HG03571 (cell line): ENCODE measurements around the gene SLF2.
"Not testable (repeated sequence)": the region's sequence is repeated elsewhere in the genome, so short reads cannot be mapped to it uniquely, and the experiment has no call there.

Source experiments
- ATAC-seq: cut with Tn5 transposase; IDR thresholded peaks from one replicate; pipeline ENCODE4 v1.9.1; 2021; ENCODE audit not compliant: unreplicated experiment

Gene SLF2

GRCh38 chr10:100877461-100877850, 35.3 kb upstream of the SLF2 start:
- no peak for ATAC-seq

DNA sequence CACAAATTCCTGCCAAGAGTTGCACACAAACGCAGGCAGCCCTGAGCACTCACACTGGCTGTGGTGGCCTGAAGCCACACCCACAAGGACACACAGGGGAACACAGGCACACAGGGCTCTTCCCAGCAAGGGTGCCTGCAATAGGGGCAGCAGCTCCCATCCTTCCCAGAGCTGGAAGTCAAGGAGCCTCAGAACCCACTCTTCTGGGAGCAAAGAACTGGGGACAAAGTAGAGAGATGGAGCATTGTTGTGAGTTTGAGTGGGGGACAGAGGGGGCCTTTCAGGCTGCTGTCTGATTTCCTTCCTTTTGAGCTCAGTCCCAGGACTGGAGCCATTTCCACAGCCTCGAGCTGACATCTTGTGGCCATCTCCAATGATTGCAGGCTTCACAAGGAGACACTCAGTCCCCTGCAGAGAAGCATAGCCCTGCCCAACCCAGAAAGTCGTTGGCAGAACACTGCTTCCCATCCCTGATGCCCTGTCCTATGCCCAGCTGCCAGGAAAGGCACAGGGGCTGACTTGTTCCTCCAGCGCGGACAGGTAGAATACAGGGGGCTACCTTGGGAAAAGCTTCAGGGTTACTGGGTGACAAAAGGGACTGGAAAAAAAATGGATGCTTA, 34.4 kb upstream of the SLF2 start:
- no peak for ATAC-seq

GRCh38 chr10:100879741-100880360, 32.9 kb upstream of the SLF2 start:
- ATAC-seq: no peak

DNA sequence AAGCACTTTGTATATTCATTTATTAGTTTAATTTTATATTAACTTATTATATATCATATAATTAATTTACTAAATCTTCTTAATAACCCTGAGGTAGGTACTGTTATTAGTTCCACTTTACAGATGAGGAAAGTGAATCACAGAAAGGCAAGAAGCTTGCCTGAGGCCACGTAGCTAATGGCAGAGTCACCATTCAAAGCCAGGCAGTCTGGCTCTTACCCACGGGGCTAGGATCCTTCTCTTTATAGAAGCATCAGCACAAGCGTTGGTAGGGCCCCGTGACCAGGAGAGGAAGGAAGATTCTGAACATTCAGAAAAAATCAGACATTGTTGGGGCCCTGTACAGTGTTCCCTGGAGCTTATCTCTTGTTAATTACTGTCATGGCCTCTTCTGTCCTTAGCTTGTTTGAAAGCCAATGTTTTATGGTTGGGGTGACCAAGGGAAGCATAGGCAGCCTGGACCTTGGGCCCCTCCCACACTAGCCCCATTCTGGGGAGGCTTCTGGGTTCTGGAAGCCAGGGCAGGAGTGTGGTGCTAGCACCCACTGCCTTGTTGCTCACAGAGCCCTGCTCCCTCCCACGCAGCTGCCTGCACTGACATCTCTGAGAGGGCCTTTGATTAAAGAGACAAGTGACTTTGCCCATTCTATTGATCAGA, 31.1 kb upstream of the SLF2 start:
- ATAC-seq: no peak

GRCh38 chr10:100882252-100882651, 30.5 kb upstream of the SLF2 start:
- no peak for ATAC-seq

DNA sequence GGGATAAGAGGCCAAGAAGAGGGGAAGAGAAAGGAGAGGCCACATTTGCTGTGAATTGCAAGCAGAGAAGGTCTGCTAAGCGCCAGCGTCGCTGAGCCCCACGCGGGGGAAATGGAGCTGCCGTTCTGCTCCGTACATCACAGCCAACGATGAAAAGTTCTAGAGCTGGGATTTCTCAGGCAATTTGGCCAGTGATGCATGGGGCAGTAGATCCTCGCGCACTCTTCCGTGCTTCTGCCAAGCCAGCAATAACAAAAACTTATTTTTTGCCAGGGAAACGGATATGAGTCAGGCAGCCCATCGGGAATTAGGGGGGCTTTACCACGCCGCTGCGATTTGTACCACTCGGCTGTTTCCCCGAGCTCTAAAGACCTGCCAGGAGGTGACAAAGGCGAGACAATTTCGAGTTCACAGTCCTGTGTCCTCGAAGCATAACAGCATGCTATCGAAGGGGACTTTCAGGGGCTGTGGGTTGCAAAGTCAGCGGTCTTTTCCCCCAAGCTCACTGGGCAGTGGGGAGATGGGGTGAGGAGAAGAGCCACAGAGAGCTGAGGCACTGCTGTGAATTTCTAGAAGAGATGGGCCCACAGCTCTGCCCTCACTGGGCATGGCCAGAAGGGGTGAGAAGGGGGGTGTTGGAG, 30.0 kb upstream of the SLF2 start:
- ATAC-seq: no peak

- no peak for ATAC-seq
Measured at GRCh38 chr10:100883312-100883821, 29.4 kb upstream of the SLF2 start.

DNA sequence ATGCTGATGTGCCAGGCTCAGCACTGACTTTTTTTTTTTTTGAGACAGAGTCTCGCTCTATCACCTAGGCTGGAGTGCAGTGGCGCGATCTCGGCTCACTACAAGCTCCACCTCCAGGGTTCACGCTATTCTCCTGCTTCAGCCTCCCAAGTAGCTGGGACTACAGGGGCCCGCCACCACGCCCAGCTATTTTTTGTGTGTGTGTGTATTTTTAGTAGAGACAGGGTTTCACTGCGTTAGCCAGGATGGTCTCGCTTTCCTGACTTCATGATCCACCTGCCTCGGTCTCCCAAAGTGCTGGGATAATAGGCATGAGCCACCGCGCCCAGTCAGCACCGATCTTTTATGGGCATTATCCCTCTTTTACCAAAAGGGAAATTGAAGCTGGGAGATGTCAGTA, 27.2 kb upstream of the SLF2 start:
- not testable (repeated sequence) for ATAC-seq

DNA sequence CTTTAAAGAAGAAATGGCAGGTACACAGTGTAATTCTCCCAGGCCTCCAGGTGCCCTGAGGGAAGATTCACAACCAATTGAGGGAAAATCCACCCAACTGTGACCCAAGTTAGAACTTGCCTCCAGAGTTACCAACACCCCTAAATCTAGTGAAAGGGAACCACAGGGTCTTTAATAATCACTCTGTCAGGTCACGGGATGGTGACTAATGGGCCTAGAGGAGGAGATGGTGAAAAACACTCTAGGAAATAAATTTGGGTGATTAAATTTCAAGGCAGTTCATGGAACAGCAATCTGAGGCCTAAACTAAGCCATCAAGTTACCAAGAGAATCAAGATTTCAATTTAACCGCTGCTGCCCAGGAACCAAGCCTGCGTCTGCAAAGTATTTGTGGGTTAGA, 26.7 kb upstream of the SLF2 start:
- no peak for ATAC-seq

DNA sequence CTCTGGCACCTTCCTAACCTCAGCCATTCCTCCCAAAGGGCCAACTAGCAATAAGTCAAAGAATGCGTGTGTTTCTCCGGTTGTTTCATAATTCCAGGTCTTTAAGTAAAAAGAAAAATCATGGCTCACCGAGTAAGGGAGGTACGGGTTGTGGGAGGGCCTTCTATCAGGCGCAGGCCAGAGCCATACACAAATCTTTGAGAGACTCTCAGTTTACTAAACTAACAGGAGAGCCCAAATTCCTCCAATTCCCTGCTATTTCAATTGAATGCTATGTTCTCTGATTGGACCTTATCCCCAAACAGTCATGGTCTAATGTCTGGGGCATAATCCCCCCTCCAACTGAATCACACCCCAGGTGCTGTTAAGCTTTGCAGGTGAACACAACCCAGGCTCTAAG, 26.2 kb upstream of the SLF2 start:
- no peak for ATAC-seq

GRCh38 chr10:100886963-100887362, 25.8 kb upstream of the SLF2 start:
- no peak for ATAC-seq

- ATAC-seq: no peak
Measured at GRCh38 chr10:100887761-100888296, 24.9 kb upstream of the SLF2 start.

DNA sequence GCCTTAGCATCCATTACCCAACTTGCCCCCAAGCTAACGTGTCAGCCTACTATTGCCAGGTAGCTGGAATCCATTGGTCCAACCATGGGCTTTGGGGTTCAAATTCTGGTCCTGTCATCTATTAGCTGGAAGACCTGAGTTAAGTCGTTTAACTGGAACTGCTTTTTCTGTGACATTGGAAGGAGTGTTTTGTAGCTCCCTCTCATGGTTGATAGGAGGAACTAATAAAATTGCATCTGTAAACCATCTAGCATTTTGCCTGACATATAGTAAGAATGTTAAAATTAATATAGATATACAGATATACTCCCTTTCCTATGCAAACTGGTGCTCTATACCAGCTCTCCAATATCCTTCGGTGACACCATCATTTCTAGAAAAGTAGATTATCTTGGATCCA, 23.8 kb upstream of the SLF2 start:
- no peak for ATAC-seq

DNA sequence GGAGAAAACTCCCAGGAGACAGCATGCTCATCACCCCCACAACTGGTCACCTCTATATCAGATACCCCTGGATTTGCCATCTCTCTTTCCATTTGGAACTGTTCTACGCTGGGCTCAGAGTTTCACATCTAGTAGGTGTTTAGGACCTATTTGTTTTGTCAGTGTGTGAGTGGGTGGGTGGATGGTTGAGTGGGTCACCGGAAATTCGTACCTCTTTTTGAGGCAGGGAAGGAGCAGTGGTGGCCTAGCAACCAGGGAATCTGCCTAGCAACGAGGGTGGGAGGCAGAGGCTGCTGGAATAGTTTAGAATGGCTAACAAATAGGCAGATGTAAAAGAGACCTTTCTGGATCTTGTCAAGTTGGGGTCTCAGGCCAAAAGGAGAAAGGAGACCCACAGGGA, 23.2 kb upstream of the SLF2 start:
- no peak for ATAC-seq

- ATAC-seq: no peak
Measured at GRCh38 chr10:100890141-100890672, 22.6 kb upstream of the SLF2 start.

DNA sequence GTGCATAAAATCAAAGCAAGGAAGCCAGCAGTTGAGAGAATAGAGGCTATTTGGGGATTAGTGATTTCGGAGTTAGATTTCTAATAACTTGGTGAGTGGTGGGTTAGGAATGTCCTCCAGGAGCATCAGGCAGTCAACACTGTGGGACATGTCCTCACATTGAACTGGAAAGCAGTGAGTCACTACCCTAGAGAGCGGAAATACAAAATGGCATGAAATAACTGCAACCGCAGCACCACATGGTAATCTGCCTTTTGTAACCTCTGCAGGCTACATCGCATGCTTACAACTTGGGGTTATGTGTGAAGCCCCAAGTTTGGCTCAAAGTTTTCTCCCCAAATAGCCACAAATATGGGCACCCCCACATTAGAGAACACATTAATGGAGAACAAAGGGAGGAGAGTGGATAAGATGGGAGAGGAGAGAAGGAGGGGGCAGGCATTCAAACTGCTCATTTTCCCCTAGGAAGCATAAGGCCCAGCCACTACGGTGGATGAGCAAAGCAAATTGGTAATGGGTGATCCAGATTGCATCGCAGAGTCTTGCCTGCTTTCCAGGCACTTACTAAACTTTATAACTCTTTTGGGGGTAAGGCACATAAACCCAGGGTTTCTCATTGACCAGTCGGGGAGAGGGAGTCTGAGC, 22.0 kb upstream of the SLF2 start:
- no peak for ATAC-seq

DNA sequence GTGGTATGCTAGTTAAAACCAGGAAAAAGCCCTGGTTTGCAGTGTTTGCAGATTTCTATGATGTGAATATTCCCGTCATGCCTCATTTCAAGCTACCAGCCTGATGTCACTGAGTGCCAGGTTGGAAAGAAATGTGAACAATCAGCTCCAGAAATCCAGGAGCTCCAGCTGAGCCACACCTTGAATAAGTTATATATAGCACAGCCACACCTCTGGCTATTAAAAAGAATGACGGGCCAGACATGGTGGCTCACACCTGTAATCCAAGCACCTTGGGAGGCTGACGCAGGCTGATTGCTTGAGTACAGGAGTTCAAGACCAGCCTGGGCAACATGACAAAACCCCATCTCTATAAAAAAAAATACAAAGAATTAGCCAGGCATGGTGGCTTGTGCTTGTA, 18.7 kb upstream of the SLF2 start:
- no peak for ATAC-seq

DNA sequence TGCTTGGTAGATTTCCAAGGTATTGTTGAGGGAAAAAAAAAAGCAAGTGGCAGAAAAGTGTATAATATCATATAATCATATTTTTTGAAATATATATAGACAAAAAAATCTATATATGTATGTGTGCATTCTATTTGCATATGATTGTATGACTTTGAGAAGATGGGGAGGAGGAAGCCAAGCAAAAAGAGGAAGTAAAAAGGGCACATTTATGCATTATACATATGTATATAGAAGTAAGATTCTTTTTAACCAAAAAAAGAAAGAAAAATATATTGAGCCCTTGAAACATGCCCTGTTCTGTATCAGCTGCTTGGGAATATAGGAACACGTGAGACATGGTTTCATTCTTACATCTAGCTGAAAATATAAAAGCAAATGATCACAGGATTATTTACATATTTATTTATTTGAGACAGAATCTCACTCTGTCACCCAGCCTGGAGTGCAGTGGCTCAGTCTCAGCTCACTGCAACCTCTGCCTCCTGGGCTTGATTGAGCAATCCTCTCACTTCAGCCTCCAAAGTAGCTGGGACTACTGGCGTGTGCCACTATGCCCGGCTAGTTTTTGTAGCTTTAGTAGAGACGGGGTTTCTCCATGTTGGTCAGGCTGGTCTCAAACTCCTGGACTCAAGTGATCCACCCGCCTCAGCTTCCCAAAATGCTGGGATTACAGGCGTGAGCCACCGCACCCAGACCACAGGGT, 18.0 kb upstream of the SLF2 start:
- no peak for ATAC-seq

DNA sequence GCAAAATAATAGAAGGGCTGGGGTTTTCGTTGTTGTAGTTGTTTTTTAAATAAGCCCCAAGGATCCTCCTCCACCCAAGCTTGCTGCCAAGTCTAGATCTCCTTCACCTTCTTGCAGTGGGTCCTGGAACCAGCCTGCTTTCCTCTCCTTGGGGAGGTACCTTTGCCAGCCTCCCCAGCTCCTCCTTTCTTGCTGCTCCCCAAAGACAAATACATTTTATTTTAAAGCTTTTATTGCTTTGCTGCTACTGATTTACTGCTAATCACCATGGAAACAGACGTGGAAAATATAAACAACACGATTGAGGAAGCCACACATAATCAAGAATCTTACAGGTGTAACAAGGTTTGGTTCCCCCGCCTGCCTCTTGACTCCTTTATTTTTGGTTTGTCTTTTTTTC, 17.4 kb upstream of the SLF2 start:
- no peak for ATAC-seq

GRCh38 chr10:100895896-100896295, 16.9 kb upstream of the SLF2 start:
- no peak for ATAC-seq
